Measurements from ENCODE around the gene MITF.

GRCh38 chr3:69803681-69804270 is 64.5 kb downstream of the MITF start:
- TF ChIP-seq EP300 (IDR thresholded peaks at IDR 0.05), result no peak
- TF ChIP-seq CTCF (IDR thresholded peaks at IDR 0.05), result no peak

Data from suprapubic skin (tissue), 3 donors.